ENCODE measurements around the gene LHX4.

Gene LHX4

GRCh38 chr1:180243517-180244221 is 13.6 kb downstream of the LHX4 start:
- no peak for DNase-seq (ENCODE audit: low read depth in 2 of 2)

DNA sequence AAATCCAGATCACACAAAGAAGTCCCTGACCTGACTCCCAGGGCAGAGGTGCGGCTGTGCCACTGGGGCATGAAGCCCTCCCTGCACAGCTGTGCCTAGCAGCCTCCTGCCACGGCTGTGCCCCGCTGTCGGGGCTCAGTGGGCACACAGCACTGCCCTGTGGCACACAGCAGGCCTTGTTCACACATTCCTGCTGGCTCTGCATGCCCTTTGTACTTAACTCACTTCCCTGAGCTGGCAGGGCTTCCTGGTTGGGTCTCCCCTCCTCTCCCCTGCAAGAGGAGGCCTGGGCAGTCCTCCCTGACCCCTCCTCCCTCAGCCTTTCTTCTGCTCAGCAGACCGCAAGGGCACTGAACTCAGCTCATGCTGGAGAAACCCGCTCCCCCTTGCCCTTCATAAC is 14.8 kb downstream of the LHX4 start:
- DNase-seq (ENCODE audit: low read depth in 2 of 2): no peak

DNA sequence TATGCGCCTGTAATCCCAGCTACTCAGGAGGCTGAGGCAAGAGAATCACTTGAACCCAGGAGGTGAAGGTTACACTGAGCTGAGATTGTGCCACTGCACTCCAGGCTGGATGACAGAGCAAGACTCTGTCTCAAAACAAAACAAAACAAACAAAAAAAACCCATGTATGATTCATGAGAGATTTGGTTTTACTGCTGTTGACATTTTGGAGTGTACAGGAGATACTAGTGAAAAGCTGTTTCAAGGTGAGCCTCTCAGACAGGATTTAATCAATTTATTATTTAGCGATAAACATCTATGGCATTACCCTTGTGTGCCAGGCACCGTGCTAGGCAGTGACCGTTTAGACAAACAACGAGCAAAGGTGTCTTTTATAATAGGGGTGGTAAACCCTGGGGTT is 16.5 kb downstream of the LHX4 start:
- no peak for DNase-seq (ENCODE audit: low read depth in 2 of 2)

GRCh38 chr1:180247061-180247460 is 17.0 kb downstream of the LHX4 start:
- DNase-seq (ENCODE audit: low read depth in 2 of 2): no peak

DNA sequence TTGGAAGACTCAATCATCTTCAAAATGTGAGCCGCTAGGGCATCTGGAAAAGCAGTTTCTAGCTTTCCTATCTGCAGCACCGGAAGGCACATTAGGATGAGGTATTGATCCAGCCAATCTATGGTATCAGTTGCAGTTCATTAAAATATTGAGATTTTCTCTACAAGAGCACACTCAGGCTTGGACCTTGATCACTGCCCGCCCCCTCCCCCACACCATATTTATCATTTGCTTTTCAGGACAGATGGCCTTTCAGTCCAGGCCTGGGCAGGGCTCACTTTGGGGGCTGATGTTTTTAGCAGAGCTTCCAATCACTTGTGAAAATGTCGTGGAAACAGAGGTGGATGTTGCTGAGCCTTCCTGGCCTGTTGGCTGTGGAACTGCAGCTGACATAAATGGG is 17.5 kb downstream of the LHX4 start:
- no peak for DNase-seq (ENCODE audit: low read depth in 2 of 2)

- no peak for DNase-seq (ENCODE audit: low read depth in 2 of 2)
Observed at GRCh38 chr1:180248176-180248575, 18.1 kb downstream of the LHX4 start.

DNA sequence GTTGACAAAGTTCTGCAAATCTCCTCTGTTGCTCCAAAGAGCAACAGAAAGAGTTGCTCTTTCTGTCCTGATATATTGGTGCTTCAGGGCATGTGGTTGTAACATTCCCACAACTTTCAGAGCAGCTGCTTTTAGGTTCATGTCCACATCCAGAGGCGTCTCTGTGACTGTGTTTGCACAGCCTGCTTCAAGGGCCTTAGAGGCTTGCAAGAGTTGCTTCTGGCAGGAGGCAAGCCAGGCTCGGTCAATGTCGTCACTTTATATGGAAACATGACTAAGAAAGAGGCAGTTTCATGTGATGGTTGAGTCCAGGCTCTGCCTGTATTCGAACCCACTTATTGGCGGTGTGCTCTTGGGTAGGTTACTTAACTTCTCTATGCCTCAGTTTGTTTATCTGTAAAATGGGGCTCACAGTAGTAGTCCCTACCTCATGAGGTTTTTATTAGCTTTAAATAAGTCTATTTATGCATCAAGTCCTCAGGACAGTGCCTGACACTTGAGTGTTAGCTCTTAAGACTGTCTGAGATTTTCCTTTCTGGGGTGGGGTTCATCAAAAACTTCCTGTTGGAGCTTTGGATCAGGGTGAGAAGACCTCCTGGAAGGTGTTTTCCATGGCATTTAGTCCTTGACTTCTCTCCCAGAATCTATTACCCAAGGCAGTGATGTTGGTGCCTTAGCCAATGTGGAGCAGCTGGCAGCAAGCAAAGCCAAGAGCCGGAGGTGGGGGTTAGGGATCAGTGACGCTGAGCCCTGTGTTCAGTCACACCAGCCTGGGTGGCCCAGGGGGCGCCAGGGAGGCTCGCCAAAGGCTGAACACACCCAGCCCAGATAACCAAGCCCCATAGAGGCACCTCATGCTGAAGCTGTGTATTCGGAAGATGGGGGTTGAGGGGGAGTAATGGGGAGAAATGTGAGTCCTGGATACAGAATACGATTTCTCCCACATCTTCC is 18.9 kb downstream of the LHX4 start:
- no peak for DNase-seq (ENCODE audit: low read depth in 2 of 2)

DNA sequence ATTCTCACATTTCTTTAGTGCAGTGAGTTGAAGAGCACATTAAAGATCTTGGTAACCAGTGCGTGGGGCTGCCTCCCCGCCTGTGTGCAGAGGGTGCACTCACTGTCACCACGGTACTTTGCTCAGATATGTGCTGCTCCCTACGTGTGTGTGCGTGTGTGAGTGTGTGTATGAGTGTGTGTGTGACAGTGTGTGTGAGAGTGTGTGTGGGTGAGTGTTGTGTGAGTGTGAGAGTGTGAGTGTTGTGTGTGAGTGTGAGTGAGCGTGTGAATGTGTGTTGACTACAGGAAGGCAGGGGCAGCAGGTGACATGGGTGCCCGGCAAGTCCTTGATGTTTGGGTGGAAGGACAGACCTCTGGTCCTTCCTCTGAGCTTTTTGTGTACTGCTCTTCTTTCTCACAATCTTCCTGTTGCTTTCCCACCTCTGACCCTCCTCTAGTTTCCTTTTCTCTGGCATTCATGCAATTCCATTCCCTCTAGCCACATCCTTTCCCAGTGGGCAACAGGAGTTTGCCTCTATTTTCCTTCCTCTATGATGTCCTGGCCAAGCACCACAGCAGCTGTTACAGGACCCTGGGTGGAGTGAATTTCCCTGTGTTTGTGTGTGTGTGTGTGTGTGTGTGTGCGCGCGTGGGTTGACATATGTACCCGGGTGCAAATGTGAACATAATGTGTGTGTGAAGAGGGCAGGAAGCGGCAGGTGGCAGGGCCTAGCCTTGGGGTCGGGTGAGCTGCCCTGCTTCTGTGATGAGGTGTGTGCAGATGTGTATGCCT is 19.8 kb downstream of the LHX4 start:
- no peak for DNase-seq (ENCODE audit: low read depth in 2 of 2)

- DNase-seq (ENCODE audit: low read depth in 2 of 2): no peak
Observed at GRCh38 chr1:180250499-180250770, 20.4 kb downstream of the LHX4 start.

DNA sequence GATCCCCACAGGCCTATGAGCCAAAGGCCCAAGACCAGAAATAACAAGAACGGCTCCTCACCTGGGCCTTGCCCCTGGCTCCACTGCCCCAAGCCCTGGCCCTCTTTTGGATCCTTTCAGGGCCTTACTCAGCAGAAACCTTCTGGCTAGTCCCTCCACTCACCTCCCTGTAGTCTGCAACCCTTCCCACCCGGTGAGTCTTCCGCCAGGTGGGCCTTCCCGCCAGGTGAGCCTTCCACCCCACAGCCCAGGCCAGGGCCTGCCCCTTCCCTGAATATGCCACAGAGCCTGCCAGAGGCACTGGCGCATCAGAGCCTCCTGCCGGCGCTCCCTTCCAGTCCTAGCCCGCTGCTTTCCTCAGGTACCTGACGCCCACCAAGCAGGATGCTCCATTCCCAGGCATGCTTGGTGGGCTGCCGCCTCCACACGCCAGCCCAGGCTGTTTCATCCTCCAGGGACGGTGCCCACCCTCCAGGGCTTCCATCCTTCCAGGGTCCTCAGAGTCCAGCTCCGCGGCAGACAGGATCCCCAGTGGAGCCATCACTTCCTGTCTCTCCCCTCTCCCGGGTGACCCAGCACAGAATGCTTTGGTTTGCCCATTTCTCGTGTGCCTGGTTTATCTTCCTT is 20.9 kb downstream of the LHX4 start:
- no peak for DNase-seq (ENCODE audit: low read depth in 2 of 2)

GRCh38 chr1:180251526-180252305 is 21.7 kb downstream of the LHX4 start:
- no peak for DNase-seq (ENCODE audit: low read depth in 2 of 2)

DNA sequence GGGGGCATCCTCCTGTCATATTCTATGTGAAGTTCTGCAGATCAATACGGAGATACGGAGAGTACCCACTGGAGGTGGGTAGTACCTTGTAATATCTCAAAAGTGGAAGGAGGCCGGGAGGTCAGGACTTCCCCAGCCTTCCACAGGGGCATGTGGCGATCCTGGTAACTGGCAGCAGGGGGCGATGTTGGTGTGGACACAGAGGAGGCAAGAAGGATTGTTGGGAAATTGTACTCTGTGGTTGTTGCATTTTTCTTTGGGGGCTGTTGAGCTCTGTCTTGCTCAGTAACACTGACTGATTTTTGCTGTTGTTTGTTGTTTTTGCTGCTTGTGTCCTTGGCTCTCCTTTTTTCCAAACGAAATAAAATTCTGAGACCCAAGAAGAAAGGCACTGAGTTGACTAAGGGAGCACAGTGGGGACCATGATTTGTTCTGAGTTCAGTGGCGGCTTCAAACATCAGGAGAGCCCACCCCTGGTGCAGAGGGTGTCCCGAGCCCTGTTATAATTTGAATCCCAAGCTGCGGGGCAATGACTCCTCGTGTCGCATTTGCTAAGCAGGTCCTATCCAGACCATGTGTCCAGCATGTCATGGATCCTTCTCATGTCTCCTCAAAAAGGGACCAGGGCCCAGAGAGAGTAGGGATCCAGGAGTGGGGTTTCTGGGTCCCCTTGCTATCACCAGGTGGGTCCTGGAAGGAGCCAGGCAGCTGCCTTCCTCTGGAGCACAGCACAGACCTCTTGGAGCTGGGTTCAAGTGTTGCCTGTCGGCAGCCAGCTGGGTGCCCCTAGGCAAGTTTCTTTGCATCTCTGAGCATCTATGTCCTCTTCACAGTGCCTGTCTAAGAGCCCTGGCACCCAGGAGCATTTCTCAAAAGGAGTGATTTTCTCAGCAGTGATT is 22.8 kb downstream of the LHX4 start:
- peak; percentile 50 to 71 for DNase-seq (ENCODE audit: low read depth in 2 of 2)

DNA sequence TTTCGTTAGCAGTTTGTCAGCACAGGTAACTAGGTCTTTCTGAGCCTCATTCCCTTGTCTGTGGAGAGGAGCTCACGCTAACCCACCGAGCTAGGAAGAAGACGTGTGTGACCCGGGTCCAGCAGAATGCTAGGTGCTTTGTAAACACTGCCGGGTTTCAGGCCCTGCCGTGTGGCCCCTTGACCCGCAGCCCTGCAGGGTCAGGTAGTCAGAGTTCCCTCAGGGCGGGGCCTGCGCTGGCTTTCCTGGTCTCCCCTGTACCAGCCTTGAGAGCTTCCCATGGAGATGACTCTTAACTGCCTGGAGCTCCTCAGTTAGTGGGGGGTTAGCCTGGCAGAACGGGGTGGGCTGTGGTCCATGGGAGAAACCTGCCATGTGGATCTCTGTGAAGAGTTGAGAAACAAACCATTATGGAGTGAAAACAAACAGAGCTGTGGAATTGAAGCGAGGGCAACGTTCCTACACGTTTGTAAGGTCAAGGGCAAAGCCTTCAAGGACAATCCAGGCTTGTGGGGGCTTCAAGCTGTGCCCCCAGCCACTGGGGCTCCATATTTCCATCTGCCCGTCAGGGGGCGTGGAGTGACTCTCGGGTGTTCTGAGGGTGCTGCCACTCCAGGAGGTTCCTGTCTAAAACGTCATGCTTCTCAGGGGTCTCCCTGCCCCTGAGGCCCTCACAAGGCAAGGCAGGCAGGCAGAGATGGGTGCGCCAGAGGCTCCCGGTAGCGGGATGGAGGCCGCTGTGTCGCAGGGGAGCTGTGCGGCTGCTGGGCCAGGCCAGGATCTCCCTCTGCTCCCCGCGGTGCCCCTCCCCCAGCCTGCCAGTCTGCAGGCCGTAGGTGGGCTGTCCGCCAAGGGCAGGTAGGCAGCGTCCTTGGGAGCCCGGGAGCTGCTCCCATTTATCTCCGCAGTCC is 23.8 kb downstream of the LHX4 start:
- no peak for DNase-seq (ENCODE audit: low read depth in 2 of 2)

DNA sequence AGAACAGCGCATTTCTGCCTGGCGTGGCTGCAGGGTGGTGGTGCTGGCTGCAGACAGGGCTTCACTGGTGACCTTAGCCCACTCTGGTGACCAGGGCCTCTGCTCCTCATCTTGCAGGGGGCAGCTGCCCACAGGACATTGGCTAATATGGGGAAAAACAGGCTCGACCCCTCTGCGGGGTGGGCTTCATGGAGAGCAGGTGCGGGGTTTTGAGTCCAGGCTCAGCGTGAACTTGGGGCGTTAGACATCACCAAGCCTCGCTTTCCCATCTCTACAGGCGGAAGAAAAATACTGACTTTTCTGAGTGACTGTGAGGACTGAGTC is 24.4 kb downstream of the LHX4 start:
- no peak for DNase-seq (ENCODE audit: low read depth in 2 of 2)

DNA sequence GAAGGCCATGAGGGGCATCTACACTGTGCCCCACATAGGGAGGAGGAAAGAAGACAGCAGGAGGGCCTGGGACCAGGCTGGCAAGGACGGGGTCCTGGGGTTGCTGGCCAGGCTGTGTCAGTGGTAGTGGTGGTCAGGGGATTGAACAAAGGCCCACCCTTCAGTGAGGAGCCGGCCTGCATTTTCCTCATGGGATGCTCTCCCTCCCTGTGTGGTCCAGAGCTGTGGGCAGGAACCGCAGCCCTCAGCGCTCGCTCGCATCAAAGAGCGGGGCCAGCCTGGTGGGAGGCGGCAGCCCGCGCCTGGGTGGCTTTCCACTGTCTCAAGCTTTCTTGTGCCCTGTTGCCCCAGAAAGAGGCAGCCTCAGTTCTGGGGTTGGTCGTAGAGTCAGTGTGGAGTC is 24.8 kb downstream of the LHX4 start:
- DNase-seq (ENCODE audit: low read depth in 2 of 2): no peak

DNA sequence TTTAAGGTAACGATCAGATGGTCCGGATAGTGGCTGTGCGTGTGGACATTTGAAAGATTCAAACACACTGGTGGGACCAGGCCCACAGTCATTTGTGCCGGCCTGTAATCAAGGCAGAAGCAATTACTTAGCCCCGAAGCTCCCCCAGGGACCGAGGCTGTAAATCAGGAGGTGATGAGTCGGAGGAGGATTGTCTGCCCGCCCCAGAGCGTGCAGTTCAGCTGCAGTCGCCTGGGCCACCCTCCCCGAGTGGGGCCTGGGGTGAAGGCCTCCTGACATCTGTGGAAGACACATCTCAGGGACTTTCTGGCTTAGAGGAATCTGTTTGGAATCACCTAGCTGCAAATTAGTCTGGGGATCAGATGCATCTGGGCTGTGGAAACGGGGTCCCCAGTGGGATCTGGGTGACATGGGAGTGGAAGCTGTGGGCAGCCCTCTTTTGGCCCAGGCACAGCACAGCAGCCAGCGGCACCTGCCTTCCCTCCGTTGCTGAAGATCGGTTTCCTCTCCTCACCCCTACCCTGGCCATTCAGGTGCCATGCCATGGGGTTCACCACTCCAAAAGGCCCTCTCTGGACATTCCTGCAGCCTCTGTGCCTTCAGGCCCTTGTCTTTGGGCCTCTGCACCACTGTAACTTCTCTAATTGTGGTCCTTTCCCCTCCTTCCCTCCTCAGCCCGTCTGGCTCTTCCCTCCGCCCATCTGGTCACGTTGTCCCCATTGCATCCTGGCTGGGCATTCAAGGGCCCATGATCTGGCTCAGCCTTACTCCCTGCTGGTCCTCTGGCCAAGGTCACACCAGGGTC is 25.7 kb downstream of the LHX4 start:
- no peak for DNase-seq (ENCODE audit: low read depth in 2 of 2)

DNA sequence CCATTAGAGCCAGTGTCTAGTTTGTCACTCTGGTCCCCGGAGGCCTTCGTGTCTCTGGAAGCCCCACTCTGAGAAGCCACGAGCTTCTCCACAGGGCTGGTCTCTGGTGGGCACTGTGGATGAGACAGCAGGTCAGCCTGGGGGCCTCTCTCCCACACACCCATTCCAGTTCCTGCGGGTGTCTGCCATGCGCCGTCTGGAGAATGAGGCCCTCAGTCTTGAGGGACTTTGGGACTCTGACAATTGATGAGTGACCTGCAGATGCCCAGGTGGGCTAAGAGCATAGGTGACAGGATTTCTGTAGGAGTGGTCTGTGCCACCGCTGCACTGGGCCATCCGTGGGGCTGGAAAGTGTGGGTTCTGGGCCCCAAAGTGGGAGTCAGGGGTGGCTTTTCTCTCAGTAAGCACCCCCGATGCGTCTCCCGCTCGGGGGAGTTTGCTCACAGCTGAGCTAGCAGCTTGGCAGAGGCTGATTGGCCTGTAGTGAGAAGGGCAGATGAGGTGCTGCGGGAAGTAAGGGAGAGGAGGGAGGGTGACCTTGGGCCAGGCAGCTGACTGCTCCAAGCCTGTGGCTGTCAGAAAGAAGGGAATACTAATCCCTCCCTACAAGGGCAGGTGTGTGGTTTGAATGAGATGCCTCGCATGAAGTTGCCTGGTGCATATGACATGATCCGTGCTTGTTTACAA is 26.4 kb downstream of the LHX4 start:
- DNase-seq (ENCODE audit: low read depth in 2 of 2): no peak

DNA sequence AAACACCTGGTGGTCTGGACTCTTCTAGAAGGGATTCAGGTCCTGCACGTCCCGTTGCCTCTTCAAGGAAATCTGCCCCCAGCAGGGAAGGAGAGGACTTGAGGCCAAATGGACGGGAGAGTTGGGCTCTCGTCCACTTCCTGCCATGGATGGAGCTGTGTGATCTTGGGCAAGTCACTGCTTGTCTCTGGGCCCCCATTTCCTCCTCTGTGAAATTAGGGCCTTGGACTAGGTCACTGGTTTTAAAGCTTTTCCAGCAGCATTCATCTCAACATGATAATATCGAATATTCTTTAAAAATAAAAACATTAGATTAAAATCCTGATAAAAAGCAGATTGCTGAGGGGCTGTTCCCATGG is 26.9 kb downstream of the LHX4 start:
- DNase-seq (ENCODE audit: low read depth in 2 of 2): no peak
